Measurements from ENCODE around the gene LY6G6D.

LY6G6D gene

GRCh38 chr6:31744422-31744821 lies 29.3 kb downstream of the LY6G6D start:
- H3K14ac ChIP-seq (ENCODE audit: low read length): no peak overlapping the region
- H4K8ac ChIP-seq (ENCODE audit: low read depth, low read length): no peak overlapping the region
- no peaks in the 10 kb centered on the region for H3K27me3 ChIP-seq (ENCODE audit: control insufficient read depth in 3 of 3, insufficient read depth in 3 of 3, low read depth in 1 of 3, low read length in 3 of 3)
- H3K27ac ChIP-seq (replicated peaks; ENCODE audit: low read length): no peak overlapping the region
- H3K36me3 ChIP-seq (replicated peaks in 1 of 2; ENCODE audit: control insufficient read depth in 2 of 2, insufficient read depth in 2 of 2, low read length in 2 of 2): peaks cover 13 to 73% of the 10 kb centered on the region in 2 donors
- H3K4ac ChIP-seq (ENCODE audit: low read length): no peak overlapping the region
- WGBS, 2 donors (ENCODE audit: extremely low coverage in 2 of 2, insufficient read length in 2 of 2, insufficient replicate concordance in 1 of 2): no CpG with 5 or more reads among the region's 1 CpG
- no peak overlapping the region for H3K4me2 ChIP-seq (ENCODE audit: insufficient read depth, low read length, poor library complexity, severe bottlenecking)
- no peak overlapping the region for H4K91ac ChIP-seq (ENCODE audit: low read depth, low read length, poor library complexity)
- peaks cover 2 to 8% of the 10 kb centered on the region in 2 donors for H3K4me1 ChIP-seq (ENCODE audit: control insufficient read depth in 2 of 2, insufficient read depth in 1 of 2, low read depth in 1 of 2, low read length in 2 of 2)
- no peak overlapping the region for H2AK5ac ChIP-seq (ENCODE audit: low read depth, low read length)
- H3K9ac ChIP-seq (ENCODE audit: low read depth, low read length, poor library complexity): no peak overlapping the region
- no peak for DNase-seq (ENCODE audit: low spot score)
- no peak overlapping the region for H2BK12ac ChIP-seq (ENCODE audit: low read length)
- H2BK5ac ChIP-seq (ENCODE audit: low read length): no peak overlapping the region
- no peak overlapping the region for H2BK120ac ChIP-seq (ENCODE audit: low read depth, low read length)
- no peak overlapping the region for H2BK15ac ChIP-seq (ENCODE audit: low read length)
- H3K4me3 ChIP-seq (ENCODE audit: low read length in 2 of 2): no peak overlapping the region
- H3K23ac ChIP-seq (ENCODE audit: low read depth, low read length, poor library complexity): no peak overlapping the region
- no peak overlapping the region for H2AFZ ChIP-seq (ENCODE audit: low read length)
- H3K79me1 ChIP-seq (ENCODE audit: low read depth, low read length): no peaks in the 10 kb centered on the region
- H3K18ac ChIP-seq (ENCODE audit: low read length): no peak overlapping the region
- no peaks in the 10 kb centered on the region for H3K9me3 ChIP-seq (replicated peaks in 1 of 2; ENCODE audit: control insufficient read depth in 2 of 2, insufficient read depth in 1 of 2, low read depth in 1 of 2, low read length in 2 of 2)

DNA sequence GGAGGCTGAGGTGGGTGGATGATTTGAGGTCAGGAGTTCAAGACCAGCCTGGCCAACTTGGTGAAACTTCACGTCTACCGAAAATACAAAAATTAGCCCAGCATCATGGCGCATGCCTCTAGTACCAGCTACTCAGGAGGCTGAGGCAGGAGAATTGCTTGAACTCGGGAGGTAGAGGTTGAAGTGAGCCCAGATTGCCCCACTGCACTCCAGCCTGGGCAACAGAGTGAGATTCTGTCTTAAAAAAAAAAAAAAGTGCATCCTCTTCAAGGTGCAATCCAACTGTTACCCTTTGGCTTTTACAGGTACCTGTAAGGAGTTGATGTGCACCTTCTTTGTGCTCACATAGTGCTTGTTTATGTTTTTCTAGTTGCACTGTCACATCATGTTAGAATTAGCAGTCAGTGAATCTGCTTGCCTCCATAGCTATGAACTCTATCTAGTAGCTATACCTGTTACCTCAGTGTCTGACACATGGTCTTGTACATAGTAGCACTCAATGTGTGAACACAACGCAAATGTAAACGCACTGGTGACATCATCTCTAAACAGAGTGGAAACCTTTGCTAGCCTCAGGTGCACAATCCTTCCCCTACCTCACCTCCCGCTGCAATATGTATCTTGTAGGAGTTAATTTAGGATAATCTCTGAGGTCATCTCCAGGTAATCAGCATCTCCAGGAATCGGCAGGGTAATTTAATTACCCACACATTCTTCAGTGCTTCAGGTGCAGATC lies 34.3 kb downstream of the LY6G6D start:
- H2BK12ac ChIP-seq (ENCODE audit: low read length): no peak overlapping the region
- no peak overlapping the region for H3K4me3 ChIP-seq (ENCODE audit: low read length in 2 of 2)
- no CpG with 5 or more reads among the region's 8 CpGs for WGBS, 2 donors (ENCODE audit: extremely low coverage in 2 of 2, insufficient read length in 2 of 2, insufficient replicate concordance in 1 of 2)
- no peak overlapping the region for H2BK120ac ChIP-seq (ENCODE audit: low read depth, low read length)
- peaks cover 0 to 3% of the 10 kb centered on the region in 2 donors for H3K4me1 ChIP-seq (ENCODE audit: control insufficient read depth in 2 of 2, insufficient read depth in 1 of 2, low read depth in 1 of 2, low read length in 2 of 2)
- no peak overlapping the region for H4K91ac ChIP-seq (ENCODE audit: low read depth, low read length, poor library complexity)
- no peak overlapping the region for H2AFZ ChIP-seq (ENCODE audit: low read length)
- H3K23ac ChIP-seq (ENCODE audit: low read depth, low read length, poor library complexity): no peak overlapping the region
- H2BK15ac ChIP-seq (ENCODE audit: low read length): no peak overlapping the region
- no peak overlapping the region for H3K18ac ChIP-seq (ENCODE audit: low read length)
- H3K4me2 ChIP-seq (ENCODE audit: insufficient read depth, low read length, poor library complexity, severe bottlenecking): no peak overlapping the region
- H2AK5ac ChIP-seq (ENCODE audit: low read depth, low read length): no peak overlapping the region
- H3K4ac ChIP-seq (ENCODE audit: low read length): no peak overlapping the region
- no peak overlapping the region for H3K9ac ChIP-seq (ENCODE audit: low read depth, low read length, poor library complexity)
- no peak overlapping the region for H3K27ac ChIP-seq (replicated peaks; ENCODE audit: low read length)
- H3K79me1 ChIP-seq (ENCODE audit: low read depth, low read length): no peaks in the 10 kb centered on the region
- H3K14ac ChIP-seq (ENCODE audit: low read length): no peak overlapping the region
- no peak overlapping the region for H4K8ac ChIP-seq (ENCODE audit: low read depth, low read length)
- H3K9me3 ChIP-seq (replicated peaks in 1 of 2; ENCODE audit: control insufficient read depth in 2 of 2, insufficient read depth in 1 of 2, low read depth in 1 of 2, low read length in 2 of 2): no peaks in the 10 kb centered on the region
- H3K36me3 ChIP-seq (replicated peaks in 1 of 2; ENCODE audit: control insufficient read depth in 2 of 2, insufficient read depth in 2 of 2, low read length in 2 of 2): peaks cover 6 to 61% of the 10 kb centered on the region in 2 donors
- no peak for DNase-seq (ENCODE audit: low spot score)
- no peaks in the 10 kb centered on the region for H3K27me3 ChIP-seq (ENCODE audit: control insufficient read depth in 3 of 3, insufficient read depth in 3 of 3, low read depth in 1 of 3, low read length in 3 of 3)
- H2BK5ac ChIP-seq (ENCODE audit: low read length): no peak overlapping the region

GRCh38 chr6:31750411-31751022 lies 35.4 kb downstream of the LY6G6D start:
- Histone ChIP-seq H2AK5ac (ENCODE audit: low read depth, low read length) (no peak overlapping the region), H3K4ac (ENCODE audit: low read length) (no peak overlapping the region), H2BK5ac (ENCODE audit: low read length) (no peak overlapping the region), H2AFZ (ENCODE audit: low read length) (no peak overlapping the region), H3K79me1 (ENCODE audit: low read depth, low read length) (no peaks in the 10 kb centered on the region), H3K4me2 (ENCODE audit: insufficient read depth, low read length, poor library complexity, severe bottlenecking) (no peak overlapping the region), H3K36me3 (replicated peaks in 1 of 2; ENCODE audit: control insufficient read depth in 2 of 2, insufficient read depth in 2 of 2, low read length in 2 of 2) (peaks cover 6 to 52% of the 10 kb centered on the region in 2 donors), H2BK15ac (ENCODE audit: low read length) (no peak overlapping the region), H3K23ac (ENCODE audit: low read depth, low read length, poor library complexity) (no peak overlapping the region), H2BK12ac (ENCODE audit: low read length) (no peak overlapping the region), H4K8ac (ENCODE audit: low read depth, low read length) (no peak overlapping the region), H4K91ac (ENCODE audit: low read depth, low read length, poor library complexity) (no peak overlapping the region), H3K9ac (ENCODE audit: low read depth, low read length, poor library complexity) (no peak overlapping the region), H3K14ac (ENCODE audit: low read length) (no peak overlapping the region), H3K4me1 (ENCODE audit: control insufficient read depth in 2 of 2, insufficient read depth in 1 of 2, low read depth in 1 of 2, low read length in 2 of 2) (no peaks in the 10 kb centered on the region), H3K27me3 (ENCODE audit: control insufficient read depth in 3 of 3, insufficient read depth in 3 of 3, low read depth in 1 of 3, low read length in 3 of 3) (no peaks in the 10 kb centered on the region), H3K27ac (replicated peaks; ENCODE audit: low read length) (no peak overlapping the region), H2BK120ac (ENCODE audit: low read depth, low read length) (no peak overlapping the region), H3K4me3 (ENCODE audit: low read length in 2 of 2) (no peak overlapping the region), H3K18ac (ENCODE audit: low read length) (no peak overlapping the region), H3K9me3 (replicated peaks in 1 of 2; ENCODE audit: control insufficient read depth in 2 of 2, insufficient read depth in 1 of 2, low read depth in 1 of 2, low read length in 2 of 2) (no peaks in the 10 kb centered on the region)
- no CpG with 5 or more reads among the region's 7 CpGs for WGBS, 2 donors (ENCODE audit: extremely low coverage in 2 of 2, insufficient read length in 2 of 2, insufficient replicate concordance in 1 of 2)
- no peak for DNase-seq (ENCODE audit: low spot score)

DNA sequence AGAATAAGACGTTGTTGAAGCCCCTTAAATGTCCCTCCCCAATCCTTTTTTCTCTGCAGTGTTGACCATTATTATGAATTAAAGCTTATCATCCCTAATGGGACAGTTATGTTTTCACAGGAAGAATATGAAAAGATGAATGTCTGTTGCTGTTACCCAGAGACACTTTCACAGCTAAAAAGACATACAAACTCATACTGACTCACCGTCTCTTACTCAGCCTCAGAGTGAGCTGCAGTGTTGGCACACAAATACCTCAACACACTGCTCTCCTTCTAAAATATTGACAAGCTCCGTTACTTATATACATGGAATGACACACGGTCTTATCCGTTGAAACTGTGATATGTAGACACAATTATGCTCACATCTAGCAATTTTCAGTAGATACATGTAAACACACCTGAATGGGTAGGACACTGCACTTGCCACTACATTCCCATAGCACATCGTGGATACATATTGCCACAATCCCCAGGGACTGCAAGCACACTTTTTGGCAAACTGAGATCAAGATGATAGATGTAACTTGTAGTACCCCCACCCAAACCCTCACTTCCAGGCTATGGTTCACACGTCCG lies 37.7 kb downstream of the LY6G6D start:
- no peak overlapping the region for H2BK5ac ChIP-seq (ENCODE audit: low read length)
- H3K27me3 ChIP-seq (ENCODE audit: control insufficient read depth in 3 of 3, insufficient read depth in 3 of 3, low read depth in 1 of 3, low read length in 3 of 3): no peaks in the 10 kb centered on the region
- no peak overlapping the region for H2AFZ ChIP-seq (ENCODE audit: low read length)
- DNase-seq (ENCODE audit: low spot score): no peak
- H2AK5ac ChIP-seq (ENCODE audit: low read depth, low read length): no peak overlapping the region
- H3K23ac ChIP-seq (ENCODE audit: low read depth, low read length, poor library complexity): no peak overlapping the region
- no peaks in the 10 kb centered on the region for H3K9me3 ChIP-seq (replicated peaks in 1 of 2; ENCODE audit: control insufficient read depth in 2 of 2, insufficient read depth in 1 of 2, low read depth in 1 of 2, low read length in 2 of 2)
- H2BK15ac ChIP-seq (ENCODE audit: low read length): no peak overlapping the region
- WGBS, 2 donors (ENCODE audit: extremely low coverage in 2 of 2, insufficient read length in 2 of 2, insufficient replicate concordance in 1 of 2): no CpG with 5 or more reads among the region's 8 CpGs
- H4K91ac ChIP-seq (ENCODE audit: low read depth, low read length, poor library complexity): no peak overlapping the region
- no peak overlapping the region for H3K18ac ChIP-seq (ENCODE audit: low read length)
- no peak overlapping the region for H3K4ac ChIP-seq (ENCODE audit: low read length)
- H4K8ac ChIP-seq (ENCODE audit: low read depth, low read length): no peak overlapping the region
- H3K36me3 ChIP-seq (replicated peaks in 1 of 2; ENCODE audit: control insufficient read depth in 2 of 2, insufficient read depth in 2 of 2, low read length in 2 of 2): peaks cover 1 to 44% of the 10 kb centered on the region in 2 donors
- no peak overlapping the region for H3K9ac ChIP-seq (ENCODE audit: low read depth, low read length, poor library complexity)
- no peaks in the 10 kb centered on the region for H3K79me1 ChIP-seq (ENCODE audit: low read depth, low read length)
- H2BK120ac ChIP-seq (ENCODE audit: low read depth, low read length): no peak overlapping the region
- no peak overlapping the region for H3K4me2 ChIP-seq (ENCODE audit: insufficient read depth, low read length, poor library complexity, severe bottlenecking)
- no peak overlapping the region for H2BK12ac ChIP-seq (ENCODE audit: low read length)
- H3K27ac ChIP-seq (replicated peaks; ENCODE audit: low read length): no peak overlapping the region
- H3K14ac ChIP-seq (ENCODE audit: low read length): no peak overlapping the region
- no peak overlapping the region for H3K4me3 ChIP-seq (ENCODE audit: low read length in 2 of 2)
- H3K4me1 ChIP-seq (ENCODE audit: control insufficient read depth in 2 of 2, insufficient read depth in 1 of 2, low read depth in 1 of 2, low read length in 2 of 2): no peaks in the 10 kb centered on the region
